OCI-LY7 (cell line): ENCODE measurements around the gene TBX15.

Source experiments
- EZH2phosphoT487 ChIP-seq: fragments of 200-600 bp; sonication (generic); IDR thresholded peaks from 2 replicates; pipeline ENCODE4 v1.6.1; 2018; ENCODE audit warnings: low read depth, borderline replicate concordance, mild to moderate bottlenecking, mixed run types, antibody characterized with exemption, low read length, moderate library complexity, mixed read lengths
- TF ChIP-seq, protein P1 (sequence below): fragments of 200-600 bp; sonication (generic); conservative IDR thresholded peaks from 2 replicates; pipeline ENCODE4 v1.5.1; 2014; ENCODE audit warnings: mild to moderate bottlenecking, antibody characterized with exemption, low read length, moderate library complexity, mixed read lengths

DNA sequence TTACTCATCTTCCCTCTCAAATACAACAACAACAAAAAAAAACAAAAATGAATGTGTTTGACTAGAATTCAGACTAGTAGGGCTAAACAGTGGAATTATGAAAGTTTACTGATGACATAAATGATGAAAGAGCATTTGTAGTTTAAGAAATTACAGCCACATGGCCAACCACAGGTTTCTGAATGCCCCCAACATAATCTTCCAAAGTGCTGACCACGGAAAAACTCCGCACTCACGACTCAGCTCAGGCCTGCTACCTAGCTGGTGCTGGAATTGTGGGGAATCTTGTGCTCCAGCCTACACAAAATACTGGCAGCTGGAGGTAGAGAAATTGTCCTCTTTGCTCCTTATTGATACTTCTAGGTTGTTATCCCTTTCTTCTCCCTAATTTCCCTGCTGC, 23.6 kb upstream of the TBX15 start:
- TF ChIP-seq, protein P1, sequence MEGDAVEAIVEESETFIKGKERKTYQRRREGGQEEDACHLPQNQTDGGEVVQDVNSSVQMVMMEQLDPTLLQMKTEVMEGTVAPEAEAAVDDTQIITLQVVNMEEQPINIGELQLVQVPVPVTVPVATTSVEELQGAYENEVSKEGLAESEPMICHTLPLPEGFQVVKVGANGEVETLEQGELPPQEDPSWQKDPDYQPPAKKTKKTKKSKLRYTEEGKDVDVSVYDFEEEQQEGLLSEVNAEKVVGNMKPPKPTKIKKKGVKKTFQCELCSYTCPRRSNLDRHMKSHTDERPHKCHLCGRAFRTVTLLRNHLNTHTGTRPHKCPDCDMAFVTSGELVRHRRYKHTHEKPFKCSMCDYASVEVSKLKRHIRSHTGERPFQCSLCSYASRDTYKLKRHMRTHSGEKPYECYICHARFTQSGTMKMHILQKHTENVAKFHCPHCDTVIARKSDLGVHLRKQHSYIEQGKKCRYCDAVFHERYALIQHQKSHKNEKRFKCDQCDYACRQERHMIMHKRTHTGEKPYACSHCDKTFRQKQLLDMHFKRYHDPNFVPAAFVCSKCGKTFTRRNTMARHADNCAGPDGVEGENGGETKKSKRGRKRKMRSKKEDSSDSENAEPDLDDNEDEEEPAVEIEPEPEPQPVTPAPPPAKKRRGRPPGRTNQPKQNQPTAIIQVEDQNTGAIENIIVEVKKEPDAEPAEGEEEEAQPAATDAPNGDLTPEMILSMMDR: no peak
- no peak for TF ChIP-seq EZH2phosphoT487
